HCT116 (cell line): Measurements from ENCODE around the gene SPSB1. TPM values are rescaled to one million over a fixed set of nuclear protein-coding genes. Genes with fewer than 3 reads are reported as not detected.

Experiments
- ATAC-seq: fragments of 200-7000 bp; cut with Tn5 transposase; 2 replicates; pipeline ENCODE4 v1.9.1; 2020; ENCODE audit warnings: mild to moderate bottlenecking, moderate library complexity
- BruUV-seq: library from RNA; stranded (reverse); fragments of 400-500 nt; replicated peaks from 2 replicates; lab custom pipeline; 2021; lab: Mats Ljungman, UMichigan
- CTCF ChIA-PET: fragments of 300-600 bp; sonication (Branson Sonifier 250); formaldehyde crosslinking; loops from one replicate; lab custom pipeline; 2021; ENCODE audit warnings: antibody characterized with exemption; lab: Charles Lee
- POLR2A ChIA-PET: fragments of 300-600, 350-600 bp; sonication (Branson Sonifier 250); formaldehyde crosslinking; loops from one replicate; lab custom pipeline; 2021; ENCODE audit warnings: antibody characterized with exemption; lab: Charles Lee
- RAD21 ChIA-PET, 2 experiments: fragments of 300-600 bp; sonication (Branson Sonifier 250); formaldehyde crosslinking; loops; one replicate each; lab custom pipeline; 2023; ENCODE audit warnings: low total read pairs in 2 of 2; ENCODE audit not compliant: uncharacterized antibody in 2 of 2, unreplicated experiment in 2 of 2, low non-redundant PET in 1 of 2; lab: Charles Lee
- DNase-seq: peaks from one replicate; pipeline ENCODE4 v3.0.0-alpha.2; 2010; ENCODE audit warnings: low read depth, low spot score
- H2AFZ ChIP-seq: fragments of 200-600 bp; shearing (Covaris generic), sonication (generic); 2 replicates; pipeline ENCODE4 v1.6.1; 2017; ENCODE audit warnings: low read depth, mixed run types, mixed read lengths, antibody characterized with exemption, low read length; ENCODE audit not compliant: poor library complexity, severe bottlenecking
- H3K27ac ChIP-seq: 2 replicates; pipeline ENCODE4 v1.5.1; 2012; ENCODE audit warnings: low read depth, low read length
- H3K27me3 ChIP-seq: fragments of 200-600 bp; sonication (generic); 2 replicates; pipeline ENCODE4 v1.6.1; 2016; ENCODE audit warnings: mixed run types, low read length, mixed read lengths; ENCODE audit not compliant: insufficient read depth
- H3K36me3 ChIP-seq, 2 experiments: fragments of 200-500 bp in 1 of 2; fragments of 200-600 bp in 1 of 2; sonication (Bioruptor generic) in 1 of 2; sonication (generic) in 1 of 2; 2 replicates each; pipeline versions ENCODE4 v1.5.1 to v1.6.1; 2014 to 2016; ENCODE audit warnings: low read length in 2 of 2, inconsistent platforms in 1 of 2, mixed read lengths in 1 of 2, mixed run types in 1 of 2; ENCODE audit not compliant: insufficient read depth in 2 of 2, control insufficient read depth in 1 of 2
- H3K4me1 ChIP-seq, 2 experiments: fragments of 200-600 bp in 1 of 2; sonication (generic) in 1 of 2; 2 replicates each; pipeline versions ENCODE4 v1.5.1 to v1.6.1; 2012 to 2017; ENCODE audit warnings: low read length in 2 of 2, inconsistent platforms in 1 of 2, mild to moderate bottlenecking in 1 of 2, mixed read lengths in 1 of 2, mixed run types in 1 of 2, moderate library complexity in 1 of 2; ENCODE audit not compliant: insufficient read depth in 2 of 2, control insufficient read depth in 1 of 2
- H3K4me2 ChIP-seq: fragments of 200-600 bp; sonication (generic); 2 replicates; pipeline ENCODE4 v1.6.1; 2017; ENCODE audit warnings: mixed run types, low read length, mixed read lengths
- H3K4me3 ChIP-seq, 2 experiments: fragments of 200-600 bp in 1 of 2; sonication (generic) in 1 of 2; replicated peaks in 1 of 2; 2 replicates each; pipeline ENCODE4 v1.5.1; 2011 to 2016; ENCODE audit warnings: low read length in 2 of 2, control low read depth in 1 of 2, low read depth in 1 of 2, mild to moderate bottlenecking in 1 of 2, mixed read lengths in 1 of 2, mixed run types in 1 of 2
- H3K79me2 ChIP-seq: fragments of 200-600 bp; sonication (generic); 2 replicates; pipeline ENCODE4 v1.6.1; 2017; ENCODE audit warnings: mild to moderate bottlenecking, mixed run types, low read length, moderate library complexity, mixed read lengths; ENCODE audit not compliant: insufficient read depth
- H3K9ac ChIP-seq: fragments of 200-600 bp; sonication (generic); 2 replicates; pipeline ENCODE4 v1.6.1; 2016; ENCODE audit warnings: low read length, mixed read lengths
- H3K9me2 ChIP-seq: fragments of 200-600 bp; sonication (generic), shearing (Covaris generic); 2 replicates; pipeline ENCODE4 v1.6.1; 2017; ENCODE audit warnings: mixed run types, mild to moderate bottlenecking, moderate library complexity; ENCODE audit not compliant: insufficient read depth
- H3K9me3 ChIP-seq, 2 experiments: fragments of 200-500 bp in 1 of 2; fragments of 200-600 bp in 1 of 2; sonication (Bioruptor generic) in 1 of 2; sonication (generic) in 1 of 2; 2 replicates each; pipeline ENCODE4 v1.6.1; 2014 to 2017; ENCODE audit warnings: low read length in 2 of 2, mixed read lengths in 2 of 2, inconsistent platforms in 1 of 2, low read depth in 1 of 2, mild to moderate bottlenecking in 1 of 2, mixed run types in 1 of 2, moderate library complexity in 1 of 2; ENCODE audit not compliant: control insufficient read depth in 1 of 2, insufficient read depth in 1 of 2
- H4K20me1 ChIP-seq: fragments of 200-600 bp; sonication (generic), shearing (Covaris generic); 2 replicates; pipeline ENCODE4 v1.6.1; 2017; ENCODE audit warnings: mixed run types, mild to moderate bottlenecking, moderate library complexity; ENCODE audit not compliant: insufficient read depth
- ATF3 ChIP-seq: IDR thresholded peaks from 2 replicates; pipeline ENCODE4 v1.6.1; 2012
- CBX3 ChIP-seq: IDR thresholded peaks from 2 replicates; pipeline ENCODE4 v1.6.1; 2012; ENCODE audit warnings: low read depth
- ELF1 ChIP-seq: IDR thresholded peaks from 2 replicates; pipeline ENCODE4 v1.6.1; 2012; ENCODE audit warnings: low read depth, borderline replicate concordance
- EZH2phosphoT487 ChIP-seq: fragments of 200-600 bp; IDR thresholded peaks from 2 replicates; pipeline ENCODE4 v1.6.1; 2018; ENCODE audit warnings: antibody characterized with exemption, borderline replicate concordance
- FOSL1 ChIP-seq: IDR thresholded peaks from 2 replicates; pipeline ENCODE4 v1.6.1; 2012; ENCODE audit warnings: low read depth
- JUND ChIP-seq: IDR thresholded peaks from 2 replicates; pipeline ENCODE4 v1.6.1; 2012
- SP1 ChIP-seq: IDR thresholded peaks from 2 replicates; pipeline ENCODE4 v1.6.1; 2012; ENCODE audit warnings: low read depth
- SRF ChIP-seq: IDR thresholded peaks from 2 replicates; pipeline ENCODE4 v1.6.1; 2012; ENCODE audit warnings: low read depth
- intact Hi-C: fragments of 100-400 bp; cut with micrococcal nuclease; formaldehyde crosslinking; loops from 2 replicates; pipeline ENCODE4 v1.10.0; 2022
- total RNA-seq: library from RNA; stranded (reverse); gene quantifications from one replicate; pipeline ENCODE4 v1.2.1, GENCODE V29; 2021; ENCODE audit not compliant: unreplicated experiment
- TF ChIP-seq, protein P1 (sequence below): IDR thresholded peaks from 2 replicates; pipeline ENCODE4 v1.6.1; 2012
- TF ChIP-seq, protein P2 (sequence below): IDR thresholded peaks from 2 replicates; pipeline ENCODE4 v1.6.1; 2011; ENCODE audit warnings: mild to moderate bottlenecking, low read length, moderate library complexity; ENCODE audit not compliant: insufficient replicate concordance; ENCODE audit errors: extremely low read depth

Gene SPSB1
- total RNA-seq, 1 experiment from 2014 or later, result 10.8 TPM

DNA sequence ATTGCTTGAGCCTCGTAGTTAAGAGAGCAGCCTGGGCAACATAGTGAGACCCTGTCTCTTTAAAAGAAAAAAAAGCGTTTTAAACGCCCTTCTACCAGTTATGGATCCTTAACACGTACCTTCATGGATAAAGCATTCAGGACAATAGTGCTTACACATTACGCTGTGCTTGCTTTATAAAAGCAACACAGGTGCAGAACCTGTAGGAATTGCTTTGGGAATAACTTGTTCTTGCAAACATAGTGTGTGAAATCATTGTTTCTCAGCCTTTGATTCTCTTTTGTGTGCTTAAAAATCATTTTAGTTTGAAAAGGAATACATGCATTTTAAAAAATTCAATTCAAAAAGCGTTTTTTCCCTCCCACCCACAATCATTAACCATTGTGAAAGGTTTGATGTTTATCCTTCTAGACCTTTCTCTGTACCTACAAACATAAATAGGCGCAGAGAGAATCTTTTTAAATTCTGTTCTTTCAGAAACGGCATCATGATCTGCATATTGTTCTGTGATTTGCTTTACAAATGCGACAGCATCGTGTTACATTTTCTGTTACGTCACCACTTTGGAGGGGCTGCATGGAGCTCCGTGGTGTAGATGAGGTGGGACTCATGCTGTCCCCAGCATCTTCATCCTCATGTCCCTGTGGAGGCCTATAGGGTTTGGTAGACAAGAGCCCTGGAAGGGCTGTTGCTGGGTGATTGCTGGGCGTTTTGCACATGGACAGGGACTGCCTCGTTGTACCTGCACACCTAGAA lies 54.6 kb downstream of the SPSB1 start:
- no peak overlapping the region for H3K4me2 ChIP-seq
- H3K27ac ChIP-seq, result no peak overlapping the region
- H3K9ac ChIP-seq, result no peak overlapping the region
- H3K4me1 ChIP-seq, result peaks cover 2 to 25% of the 10 kb centered on the region in 2 experiments; a peak in 2 of 4 replicates
- BruUV-seq, result no TSS peak
- no peaks in the 10 kb centered on the region for H3K27me3 ChIP-seq
- DNase-seq, result no peak
- no peak overlapping the region for H2AFZ ChIP-seq
- RAD21 ChIA-PET, result no interaction called here
- no peaks in the 10 kb centered on the region for H3K36me3 ChIP-seq
- POLR2A ChIA-PET, result no interaction called here
- no peaks in the 10 kb centered on the region for H4K20me1 ChIP-seq
- CTCF ChIA-PET, result no interaction called here
- TF ChIP-seq, protein P1, sequence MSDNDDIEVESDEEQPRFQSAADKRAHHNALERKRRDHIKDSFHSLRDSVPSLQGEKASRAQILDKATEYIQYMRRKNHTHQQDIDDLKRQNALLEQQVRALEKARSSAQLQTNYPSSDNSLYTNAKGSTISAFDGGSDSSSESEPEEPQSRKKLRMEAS, result no peak
- TF ChIP-seq CBX3 (no peak), ELF1 (no peak), EZH2phosphoT487 (no peak), JUND (no peak), SP1 (no peak), SRF (no peak), FOSL1 (no peak), ATF3 (no peak)
- TF ChIP-seq, protein P2, sequence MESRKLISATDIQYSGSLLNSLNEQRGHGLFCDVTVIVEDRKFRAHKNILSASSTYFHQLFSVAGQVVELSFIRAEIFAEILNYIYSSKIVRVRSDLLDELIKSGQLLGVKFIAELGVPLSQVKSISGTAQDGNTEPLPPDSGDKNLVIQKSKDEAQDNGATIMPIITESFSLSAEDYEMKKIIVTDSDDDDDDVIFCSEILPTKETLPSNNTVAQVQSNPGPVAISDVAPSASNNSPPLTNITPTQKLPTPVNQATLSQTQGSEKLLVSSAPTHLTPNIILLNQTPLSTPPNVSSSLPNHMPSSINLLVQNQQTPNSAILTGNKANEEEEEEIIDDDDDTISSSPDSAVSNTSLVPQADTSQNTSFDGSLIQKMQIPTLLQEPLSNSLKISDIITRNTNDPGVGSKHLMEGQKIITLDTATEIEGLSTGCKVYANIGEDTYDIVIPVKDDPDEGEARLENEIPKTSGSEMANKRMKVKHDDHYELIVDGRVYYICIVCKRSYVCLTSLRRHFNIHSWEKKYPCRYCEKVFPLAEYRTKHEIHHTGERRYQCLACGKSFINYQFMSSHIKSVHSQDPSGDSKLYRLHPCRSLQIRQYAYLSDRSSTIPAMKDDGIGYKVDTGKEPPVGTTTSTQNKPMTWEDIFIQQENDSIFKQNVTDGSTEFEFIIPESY, result no peak
- TF ChIP-seq, all 23 proteins: peak for 0
- no peaks in the 10 kb centered on the region for H3K9me2 ChIP-seq
- no peak overlapping the region for H3K4me3 ChIP-seq
- ATAC-seq, result no peak
- H3K79me2 ChIP-seq, result no peaks in the 10 kb centered on the region
- intact Hi-C loops, result no loop called here
- no peaks in the 10 kb centered on the region for H3K9me3 ChIP-seq
